ENCODE measurements around the gene COMT. TPM values are rescaled to one million over a fixed set of nuclear protein-coding genes. Genes with fewer than 3 reads are reported as not detected.

COMT gene
- polyA plus RNA-seq, 6 donors from 2014 or later, result 62.2 to 76.0 (median 69.6) TPM

- H3K4me3 Mint-ChIP-seq, result no peak overlapping the region
- DNase-seq (no peak), ATAC-seq (ENCODE audit: low read depth in 2 of 2) (no peak)
- H3K27me3 Mint-ChIP-seq, result peaks cover 0 to 19% (median 18%) of the 10 kb centered on the region in 3 donors
- H3K9me3 Mint-ChIP-seq, result no peaks in the 10 kb centered on the region
- H3K4me1 Mint-ChIP-seq, result peaks cover 0 to 7% (median 2%) of the 10 kb centered on the region in 3 donors
- H3K27ac Mint-ChIP-seq, result no peak overlapping the region
- H3K36me3 Mint-ChIP-seq, result no peaks in the 10 kb centered on the region
Measured at GRCh38 chr22:19992921-19993355, 51.4 kb downstream of the COMT start.

DNA sequence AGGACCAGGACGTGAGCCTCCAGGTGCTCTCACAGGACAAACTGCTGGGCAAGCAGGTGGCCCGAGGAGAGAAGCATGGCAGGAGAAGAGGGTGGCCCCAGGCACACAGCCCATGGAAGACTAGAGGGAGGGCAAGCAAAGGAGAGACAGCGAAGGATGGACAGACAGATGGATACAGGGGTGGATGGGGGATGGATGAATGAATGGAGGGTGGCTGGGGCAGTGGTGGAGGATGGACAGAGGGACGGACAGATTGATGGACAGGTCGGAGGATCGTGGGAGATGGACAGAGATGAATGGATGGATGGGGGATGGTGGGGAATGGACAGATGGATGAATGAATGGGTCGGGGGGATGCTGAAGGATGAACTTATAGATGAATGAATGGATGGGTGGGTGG, 52.4 kb downstream of the COMT start:
- no peaks in the 10 kb centered on the region for H3K36me3 Mint-ChIP-seq
- peaks cover 0 to 19% (median 18%) of the 10 kb centered on the region in 3 donors for H3K27me3 Mint-ChIP-seq
- no peaks in the 10 kb centered on the region for H3K9me3 Mint-ChIP-seq
- DNase-seq, result no peak
- H3K27ac Mint-ChIP-seq, result no peak overlapping the region
- H3K4me3 Mint-ChIP-seq, result no peak overlapping the region
- no peak for ATAC-seq (ENCODE audit: low read depth in 2 of 2)
- peaks cover 0 to 7% (median 0%) of the 10 kb centered on the region in 3 donors for H3K4me1 Mint-ChIP-seq

- H3K36me3 Mint-ChIP-seq, result no peaks in the 10 kb centered on the region
- H3K4me3 Mint-ChIP-seq, result no peak overlapping the region
- ATAC-seq (ENCODE audit: low read depth in 2 of 2) (no peak), DNase-seq (no peak)
- H3K4me1 Mint-ChIP-seq, result peaks cover 0 to 7% (median 0%) of the 10 kb centered on the region in 3 donors
- peaks cover 0 to 19% (median 18%) of the 10 kb centered on the region in 3 donors for H3K27me3 Mint-ChIP-seq
- no peaks in the 10 kb centered on the region for H3K9me3 Mint-ChIP-seq
- H3K27ac Mint-ChIP-seq, result no peak overlapping the region
Measured at GRCh38 chr22:19994851-19995610, 53.5 kb downstream of the COMT start.

GRCh38 chr22:19995611-19996339, 54.2 kb downstream of the COMT start:
- Mint-ChIP-seq H3K27me3 (peaks cover 0 to 19% (median 18%) of the 10 kb centered on the region in 3 donors), H3K4me3 (no peak overlapping the region), H3K27ac (no peak overlapping the region), H3K9me3 (no peaks in the 10 kb centered on the region), H3K4me1 (peaks cover 0 to 7% (median 0%) of the 10 kb centered on the region in 3 donors), H3K36me3 (no peaks in the 10 kb centered on the region)
- ATAC-seq (ENCODE audit: low read depth in 2 of 2) (no peak), DNase-seq (no peak)

- H3K4me3 Mint-ChIP-seq, result no peak overlapping the region
Measured at GRCh38 chr22:19996694-19997384, 55.3 kb downstream of the COMT start.

DNA sequence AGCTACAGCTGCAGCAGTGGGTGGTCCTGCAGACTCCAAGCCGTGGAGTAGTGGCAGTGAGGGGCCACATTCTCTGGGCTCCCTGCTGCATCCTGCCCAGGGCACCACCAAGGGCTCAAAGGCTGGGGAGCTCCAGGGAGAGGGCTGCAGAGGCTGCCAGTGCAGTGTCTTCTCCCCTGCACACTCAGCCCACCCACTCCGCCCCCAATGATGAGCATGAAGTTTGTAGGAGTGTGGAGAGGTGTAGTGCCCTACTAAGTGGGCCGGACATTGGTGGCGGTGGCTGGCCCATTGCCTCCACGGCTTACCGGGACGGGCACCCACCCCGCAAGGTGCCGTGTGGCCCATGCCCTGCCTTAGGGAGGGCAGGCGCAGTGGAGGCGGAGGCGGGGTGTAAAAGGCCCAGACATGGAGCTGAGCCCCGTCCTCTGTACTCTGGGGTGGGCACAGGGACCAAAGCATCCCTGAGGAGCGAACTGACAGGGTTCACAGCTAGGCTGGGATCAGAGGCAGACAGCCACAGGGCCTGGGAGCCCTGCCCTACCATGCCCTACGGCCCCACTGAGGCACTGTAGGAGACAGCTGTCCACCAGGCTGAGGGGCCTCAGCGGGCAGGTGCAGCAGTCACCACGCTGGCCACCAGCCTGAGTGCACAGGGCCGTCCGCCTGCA, 56.1 kb downstream of the COMT start:
- no peak for DNase-seq
- Mint-ChIP-seq H3K36me3 (peaks cover under 1 to 2% of the 10 kb centered on the region in 2 donors), H3K27me3 (peaks cover 0 to 19% (median 18%) of the 10 kb centered on the region in 3 donors), H3K4me1 (peaks cover 0 to 7% (median 0%) of the 10 kb centered on the region in 3 donors), H3K27ac (no peak overlapping the region), H3K9me3 (peaks cover 0 to 5% (median 0%) of the 10 kb centered on the region in 7 donors), H3K4me3 (no peak overlapping the region)
- no peak for ATAC-seq (ENCODE audit: low read depth in 2 of 2)

More at GRCh38 chr22:19996694-19997384, 55.3 kb downstream of the COMT start:
- no peak for ATAC-seq (ENCODE audit: low read depth in 2 of 2)
- Mint-ChIP-seq H3K36me3 (no peaks in the 10 kb centered on the region), H3K27me3 (peaks cover 0 to 19% (median 18%) of the 10 kb centered on the region in 3 donors), H3K9me3 (peaks cover 0 to 2% (median 0%) of the 10 kb centered on the region in 7 donors), H3K27ac (no peak overlapping the region), H3K4me1 (peaks cover 0 to 7% (median 0%) of the 10 kb centered on the region in 3 donors)
- DNase-seq, result no peak

- Mint-ChIP-seq H3K36me3 (peaks cover 7 to 8% of the 10 kb centered on the region in 2 donors), H3K4me1 (peaks cover 0 to 7% (median 0%) of the 10 kb centered on the region in 3 donors), H3K4me3 (no peak overlapping the region), H3K27ac (no peak overlapping the region), H3K27me3 (peaks cover 0 to 19% (median 18%) of the 10 kb centered on the region in 3 donors), H3K9me3 (peaks cover 0 to 12% (median 7%) of the 10 kb centered on the region in 7 donors)
- no peak for DNase-seq
- no peak for ATAC-seq (ENCODE audit: low read depth in 2 of 2)
Measured at GRCh38 chr22:19998232-19998951, 56.8 kb downstream of the COMT start.

DNA sequence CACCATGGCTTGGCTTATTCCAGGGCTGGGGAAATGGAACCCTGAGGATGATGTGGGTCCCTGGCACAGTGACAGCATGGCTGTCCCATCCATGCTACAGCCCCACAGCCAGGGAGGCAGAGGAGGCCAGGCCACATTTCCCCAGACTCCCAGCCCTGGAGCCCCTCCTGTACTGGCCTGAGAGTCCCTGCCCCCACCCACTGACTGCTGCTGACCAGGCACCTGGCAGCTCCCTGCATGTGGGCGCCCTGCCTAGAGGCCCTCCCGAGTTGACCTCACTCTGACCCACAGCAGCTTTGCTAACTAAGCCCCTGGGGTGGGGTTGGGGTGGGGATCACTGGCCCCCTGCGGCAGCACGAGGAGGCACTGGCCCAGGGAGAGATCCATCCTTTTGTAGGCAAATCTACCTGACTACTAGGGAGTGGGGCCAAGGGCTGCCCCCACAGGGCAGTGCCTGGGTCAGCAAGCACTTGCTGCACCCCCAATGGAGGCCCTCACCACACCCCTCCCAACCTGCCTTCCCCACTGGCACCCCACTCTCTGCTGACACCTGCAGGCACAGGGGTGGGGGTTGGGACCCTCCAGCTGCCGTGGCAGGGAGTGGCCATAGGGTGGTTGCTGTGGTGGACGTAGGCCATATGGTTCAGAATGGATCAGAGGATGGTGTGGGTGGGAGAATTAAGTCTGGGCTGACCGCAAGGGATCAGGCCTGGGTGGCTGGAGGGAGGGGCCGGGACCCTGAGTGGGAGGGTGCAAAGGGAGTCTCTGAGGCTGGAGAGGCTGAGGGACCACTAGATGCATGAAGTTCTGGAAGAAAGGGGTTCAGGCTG, 57.6 kb downstream of the COMT start:
- Mint-ChIP-seq H3K4me3 (no peak overlapping the region), H3K4me1 (peaks cover 0 to 7% (median 0%) of the 10 kb centered on the region in 3 donors), H3K9me3 (peaks cover 0 to 17% (median 15%) of the 10 kb centered on the region in 7 donors), H3K27me3 (peaks cover 0 to 14% (median 11%) of the 10 kb centered on the region in 3 donors), H3K27ac (no peak overlapping the region), H3K36me3 (peaks cover 10 to 13% of the 10 kb centered on the region in 2 donors)
- DNase-seq, result no peak
- ATAC-seq (ENCODE audit: low read depth in 2 of 2), result no peak

GRCh38 chr22:20000246-20001081, 58.9 kb downstream of the COMT start:
- Mint-ChIP-seq H3K9me3 (peaks cover 0 to 23% (median 18%) of the 10 kb centered on the region in 7 donors), H3K4me1 (no peaks in the 10 kb centered on the region), H3K36me3 (peaks cover 10 to 13% of the 10 kb centered on the region in 2 donors), H3K27ac (no peak overlapping the region), H3K27me3 (peaks cover 0 to 6% (median 0%) of the 10 kb centered on the region in 3 donors), H3K4me3 (no peak overlapping the region)
- no peak for DNase-seq
- no peak for ATAC-seq (ENCODE audit: low read depth in 2 of 2)

DNA sequence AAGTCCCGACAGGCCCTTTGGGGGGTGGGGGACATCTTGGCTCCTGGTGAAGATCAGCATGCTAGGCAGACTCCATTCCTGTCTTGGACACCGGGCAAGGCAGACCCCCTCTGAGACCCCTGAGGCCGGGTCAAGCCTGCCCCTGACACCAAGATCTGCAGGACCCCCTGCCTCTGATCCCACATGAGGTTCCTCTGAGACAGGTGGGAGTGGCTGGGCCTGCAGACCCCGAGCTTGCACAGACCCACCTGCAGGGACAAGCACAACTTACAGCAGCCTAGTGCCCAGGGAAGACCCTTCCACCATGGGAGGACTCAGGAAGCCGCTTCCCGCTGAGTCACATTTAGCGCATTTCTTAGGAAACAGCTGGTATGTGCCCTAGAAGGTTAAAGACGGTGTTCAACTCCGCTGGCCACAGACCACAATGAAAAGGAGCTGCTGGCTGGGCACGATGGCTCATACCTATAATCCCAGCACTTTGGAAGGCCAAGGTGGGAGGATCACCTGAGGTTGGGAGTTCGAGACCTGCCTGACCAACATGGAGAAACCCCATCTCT, 59.6 kb downstream of the COMT start:
- H3K27me3 Mint-ChIP-seq, result peaks cover 0 to 6% (median 0%) of the 10 kb centered on the region in 3 donors
- H3K27ac Mint-ChIP-seq, result no peak overlapping the region
- H3K4me3 Mint-ChIP-seq, result no peak overlapping the region
- peaks cover 0 to 23% (median 18%) of the 10 kb centered on the region in 7 donors for H3K9me3 Mint-ChIP-seq
- no peaks in the 10 kb centered on the region for H3K4me1 Mint-ChIP-seq
- ATAC-seq (ENCODE audit: low read depth in 2 of 2) (no peak), DNase-seq (no peak)
- H3K36me3 Mint-ChIP-seq, result peaks cover 10 to 13% of the 10 kb centered on the region in 2 donors

DNA sequence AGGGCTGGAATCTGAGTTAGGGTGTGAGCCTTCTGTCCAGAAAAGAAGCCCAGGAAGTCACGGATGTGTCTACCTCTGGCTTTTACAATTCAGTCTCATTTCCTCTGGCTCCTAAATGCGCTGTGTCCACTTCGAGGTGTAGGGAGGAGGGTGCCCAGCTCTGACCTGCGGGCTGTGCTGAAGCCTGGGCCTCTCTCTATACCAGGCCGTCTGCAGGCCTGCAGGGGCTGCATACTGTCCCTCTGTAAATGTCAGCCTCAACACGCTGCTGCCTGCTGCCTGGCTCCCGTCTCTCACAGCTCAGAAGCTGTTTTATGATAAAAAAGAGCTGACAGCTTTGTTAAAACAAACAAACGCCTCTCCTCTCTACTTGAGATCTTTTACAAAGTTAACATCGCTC, 60.6 kb downstream of the COMT start:
- Mint-ChIP-seq H3K9me3 (peaks cover 0 to 23% (median 18%) of the 10 kb centered on the region in 7 donors), H3K27ac (no peak overlapping the region), H3K4me1 (no peaks in the 10 kb centered on the region), H3K4me3 (no peak overlapping the region), H3K36me3 (peaks cover 10 to 13% of the 10 kb centered on the region in 2 donors), H3K27me3 (no peaks in the 10 kb centered on the region)
- ATAC-seq (ENCODE audit: low read depth in 2 of 2) (no peak), DNase-seq (no peak)
